ENCODE measurements around the gene IL15.

GRCh38 chr4:141645611-141646340, 9.4 kb downstream of the IL15 start:
- TF ChIP-seq CTCF (conservative IDR thresholded peaks at IDR 0.05 in 1 of 2, IDR thresholded peaks at IDR 0.05 in 1 of 2; ENCODE audit: extremely low read depth in 1 of 2, insufficient read depth in 1 of 2, low read depth in 1 of 2, low read length in 2 of 2) (no peak), EZH2 (IDR thresholded peaks at IDR 0.05; ENCODE audit: borderline replicate concordance, low read length) (no peak)
